Panc1 (cell line): Measurements from ENCODE around the gene CCDC90B.

Source experiments
- POLR2AphosphoS5 ChIP-seq: IDR thresholded peaks from 2 replicates; pipeline ENCODE4 v1.6.1; 2012; ENCODE audit warnings: mild to moderate bottlenecking, low read depth, low read length, moderate library complexity
- TCF7L2 ChIP-seq: IDR thresholded peaks from 2 replicates; pipeline ENCODE4 v1.6.1; 2011; ENCODE audit warnings: mild to moderate bottlenecking, low read depth, low read length, inconsistent platforms
- TF ChIP-seq, protein P1 (sequence below): fragments of 450-650 bp; IDR thresholded peaks from 2 replicates; pipeline ENCODE4 v1.5.1; 2017; ENCODE audit warnings: mild to moderate bottlenecking

DNA sequence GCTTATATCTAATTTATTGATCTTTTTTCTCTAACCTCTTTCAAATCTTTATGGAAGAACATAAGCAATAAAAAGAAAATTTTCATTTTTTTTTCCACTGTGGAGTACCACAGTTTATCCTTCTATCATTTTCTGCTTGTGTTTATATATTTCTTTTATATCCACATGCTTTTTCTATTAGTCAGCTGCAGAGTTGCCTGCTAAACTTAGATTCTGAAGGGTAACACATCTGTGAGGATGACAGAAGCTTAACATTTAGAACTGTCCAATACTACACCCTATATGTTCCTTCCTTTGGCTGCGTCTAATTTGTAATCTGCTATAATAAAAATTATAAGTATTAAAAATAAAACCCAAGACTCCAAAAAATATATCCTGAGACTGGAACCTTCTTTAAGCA lies 20.8 kb downstream of the CCDC90B start:
- no peak for TF ChIP-seq POLR2AphosphoS5
- TF ChIP-seq TCF7L2 = no peak
- TF ChIP-seq, protein P1, sequence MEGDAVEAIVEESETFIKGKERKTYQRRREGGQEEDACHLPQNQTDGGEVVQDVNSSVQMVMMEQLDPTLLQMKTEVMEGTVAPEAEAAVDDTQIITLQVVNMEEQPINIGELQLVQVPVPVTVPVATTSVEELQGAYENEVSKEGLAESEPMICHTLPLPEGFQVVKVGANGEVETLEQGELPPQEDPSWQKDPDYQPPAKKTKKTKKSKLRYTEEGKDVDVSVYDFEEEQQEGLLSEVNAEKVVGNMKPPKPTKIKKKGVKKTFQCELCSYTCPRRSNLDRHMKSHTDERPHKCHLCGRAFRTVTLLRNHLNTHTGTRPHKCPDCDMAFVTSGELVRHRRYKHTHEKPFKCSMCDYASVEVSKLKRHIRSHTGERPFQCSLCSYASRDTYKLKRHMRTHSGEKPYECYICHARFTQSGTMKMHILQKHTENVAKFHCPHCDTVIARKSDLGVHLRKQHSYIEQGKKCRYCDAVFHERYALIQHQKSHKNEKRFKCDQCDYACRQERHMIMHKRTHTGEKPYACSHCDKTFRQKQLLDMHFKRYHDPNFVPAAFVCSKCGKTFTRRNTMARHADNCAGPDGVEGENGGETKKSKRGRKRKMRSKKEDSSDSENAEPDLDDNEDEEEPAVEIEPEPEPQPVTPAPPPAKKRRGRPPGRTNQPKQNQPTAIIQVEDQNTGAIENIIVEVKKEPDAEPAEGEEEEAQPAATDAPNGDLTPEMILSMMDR = no peak
